Measurements from ENCODE around the gene TBXAS1. TPM values are rescaled to one million over a fixed set of nuclear protein-coding genes. Genes with fewer than 3 reads are reported as not detected.

The TBXAS1 gene
- total RNA-seq, 1 donor from 2014 or later: 65.4 TPM

DNA sequence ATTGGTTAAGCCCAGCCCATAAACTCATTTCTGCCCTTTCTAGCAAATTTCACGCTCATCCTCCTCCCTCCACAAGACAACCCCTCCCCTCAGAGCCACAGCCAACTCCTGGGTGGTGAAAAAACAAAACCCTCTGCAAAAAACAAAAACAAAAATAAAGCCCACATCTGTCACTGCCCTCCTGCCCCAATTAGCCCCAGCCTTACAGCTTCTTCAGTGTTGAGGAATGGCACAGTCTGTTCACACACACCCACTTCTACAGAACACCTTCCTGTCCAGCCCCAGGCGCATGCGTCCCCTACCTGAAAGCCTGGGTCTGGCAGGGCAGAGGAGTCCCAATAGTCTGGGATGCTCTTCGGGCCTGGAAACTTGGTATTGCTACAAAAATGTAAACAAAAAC lies 199.2 kb downstream of the TBXAS1 start:
- DNase-seq (no peak), ATAC-seq (no peak)
- peaks cover 76% of the 10 kb centered on the region for H3K36me3 ChIP-seq
- H3K27ac ChIP-seq: no peak overlapping the region
- no peaks in the 10 kb centered on the region for H3K4me1 ChIP-seq
- no peaks in the 10 kb centered on the region for H3K9me3 ChIP-seq
- no peaks in the 10 kb centered on the region for H3K27me3 ChIP-seq
- no peak overlapping the region for H3K4me3 ChIP-seq
- TF ChIP-seq, protein P1, sequence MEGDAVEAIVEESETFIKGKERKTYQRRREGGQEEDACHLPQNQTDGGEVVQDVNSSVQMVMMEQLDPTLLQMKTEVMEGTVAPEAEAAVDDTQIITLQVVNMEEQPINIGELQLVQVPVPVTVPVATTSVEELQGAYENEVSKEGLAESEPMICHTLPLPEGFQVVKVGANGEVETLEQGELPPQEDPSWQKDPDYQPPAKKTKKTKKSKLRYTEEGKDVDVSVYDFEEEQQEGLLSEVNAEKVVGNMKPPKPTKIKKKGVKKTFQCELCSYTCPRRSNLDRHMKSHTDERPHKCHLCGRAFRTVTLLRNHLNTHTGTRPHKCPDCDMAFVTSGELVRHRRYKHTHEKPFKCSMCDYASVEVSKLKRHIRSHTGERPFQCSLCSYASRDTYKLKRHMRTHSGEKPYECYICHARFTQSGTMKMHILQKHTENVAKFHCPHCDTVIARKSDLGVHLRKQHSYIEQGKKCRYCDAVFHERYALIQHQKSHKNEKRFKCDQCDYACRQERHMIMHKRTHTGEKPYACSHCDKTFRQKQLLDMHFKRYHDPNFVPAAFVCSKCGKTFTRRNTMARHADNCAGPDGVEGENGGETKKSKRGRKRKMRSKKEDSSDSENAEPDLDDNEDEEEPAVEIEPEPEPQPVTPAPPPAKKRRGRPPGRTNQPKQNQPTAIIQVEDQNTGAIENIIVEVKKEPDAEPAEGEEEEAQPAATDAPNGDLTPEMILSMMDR (IDR thresholded peaks at IDR 0.05): no peak
- intact Hi-C loops (cut with DNase I): no loop called here

DNA sequence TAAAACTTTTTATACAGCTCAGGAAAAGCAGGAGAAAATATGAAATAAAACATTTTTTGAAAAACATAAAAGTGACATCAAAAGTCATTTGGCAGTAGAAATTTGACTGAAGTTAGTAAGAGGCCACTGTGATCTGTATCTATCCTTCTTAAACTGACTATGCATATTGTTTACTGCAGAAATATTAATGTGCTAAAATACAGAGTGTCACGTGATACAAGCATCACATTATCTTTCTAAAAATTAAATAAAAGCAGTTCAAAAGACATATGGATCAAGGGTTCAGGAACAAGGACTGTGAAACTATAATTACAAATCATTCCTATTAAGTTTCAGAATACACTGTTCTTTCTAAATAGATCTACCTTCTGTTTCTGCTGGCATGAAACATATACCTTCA lies 200.0 kb downstream of the TBXAS1 start:
- no peak overlapping the region for H3K4me3 ChIP-seq
- no peaks in the 10 kb centered on the region for H3K9me3 ChIP-seq
- no peaks in the 10 kb centered on the region for H3K27me3 ChIP-seq
- no peak overlapping the region for H3K27ac ChIP-seq
- ATAC-seq: no peak
- DNase-seq: no peak
- no peaks in the 10 kb centered on the region for H3K4me1 ChIP-seq
- TF ChIP-seq, protein P1 (IDR thresholded peaks at IDR 0.05): no peak
- H3K36me3 ChIP-seq: peaks cover 76% of the 10 kb centered on the region
- intact Hi-C loops (cut with DNase I): no loop called here

DNA sequence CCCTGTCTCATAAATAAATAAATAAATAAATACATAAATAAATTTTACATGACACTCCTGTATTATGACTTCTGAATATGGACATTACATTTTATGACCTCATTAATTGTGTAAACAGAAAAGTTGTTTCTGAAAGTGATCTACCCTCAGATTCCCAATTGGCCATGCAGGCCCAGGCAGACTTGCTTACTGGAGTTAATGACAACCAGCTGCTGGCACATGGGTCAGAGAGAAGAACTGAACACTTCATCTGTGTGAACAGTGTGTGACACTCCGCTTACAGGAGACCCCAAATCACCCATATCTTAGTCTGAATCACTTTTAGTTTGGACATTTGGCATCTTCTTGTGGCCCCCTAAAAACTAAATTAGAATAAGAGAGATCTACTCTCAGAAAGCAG lies 202.3 kb downstream of the TBXAS1 start:
- Histone ChIP-seq H3K27ac (no peak overlapping the region), H3K9me3 (no peaks in the 10 kb centered on the region), H3K4me3 (no peak overlapping the region), H3K4me1 (no peaks in the 10 kb centered on the region), H3K27me3 (no peaks in the 10 kb centered on the region), H3K36me3 (peaks cover 76% of the 10 kb centered on the region)
- TF ChIP-seq, protein P1 (IDR thresholded peaks at IDR 0.05): no peak
- DNase-seq: no peak
- intact Hi-C loops (cut with DNase I): no loop called here
- no peak for ATAC-seq

DNA sequence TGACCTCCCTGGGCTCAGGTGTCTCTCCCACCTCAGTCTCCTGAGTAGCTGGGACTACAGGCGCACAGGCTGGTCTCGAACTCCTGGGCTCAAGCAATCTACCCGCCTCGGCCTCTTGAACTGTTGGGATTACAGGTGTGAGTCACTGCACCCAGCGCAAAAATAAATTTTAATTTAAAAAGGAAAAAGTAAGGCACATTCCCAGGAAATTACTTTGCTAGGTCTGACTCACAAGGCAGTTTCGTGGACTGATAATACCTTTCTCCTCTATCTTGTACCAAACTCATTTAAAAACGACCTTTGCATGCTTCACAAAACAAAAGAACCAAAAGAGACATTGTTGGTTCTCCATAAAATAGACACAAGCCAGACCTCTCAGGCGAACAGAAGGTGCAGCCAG lies 204.0 kb downstream of the TBXAS1 start:
- Histone ChIP-seq H3K9me3 (no peaks in the 10 kb centered on the region), H3K27me3 (no peaks in the 10 kb centered on the region), H3K4me1 (no peaks in the 10 kb centered on the region), H3K27ac (no peak overlapping the region), H3K36me3 (peaks cover 76% of the 10 kb centered on the region), H3K4me3 (no peak overlapping the region)
- DNase-seq (no peak), ATAC-seq (no peak)
- TF ChIP-seq, protein P1 (IDR thresholded peaks at IDR 0.05): no peak
- intact Hi-C loops (cut with DNase I): no loop called here

DNA sequence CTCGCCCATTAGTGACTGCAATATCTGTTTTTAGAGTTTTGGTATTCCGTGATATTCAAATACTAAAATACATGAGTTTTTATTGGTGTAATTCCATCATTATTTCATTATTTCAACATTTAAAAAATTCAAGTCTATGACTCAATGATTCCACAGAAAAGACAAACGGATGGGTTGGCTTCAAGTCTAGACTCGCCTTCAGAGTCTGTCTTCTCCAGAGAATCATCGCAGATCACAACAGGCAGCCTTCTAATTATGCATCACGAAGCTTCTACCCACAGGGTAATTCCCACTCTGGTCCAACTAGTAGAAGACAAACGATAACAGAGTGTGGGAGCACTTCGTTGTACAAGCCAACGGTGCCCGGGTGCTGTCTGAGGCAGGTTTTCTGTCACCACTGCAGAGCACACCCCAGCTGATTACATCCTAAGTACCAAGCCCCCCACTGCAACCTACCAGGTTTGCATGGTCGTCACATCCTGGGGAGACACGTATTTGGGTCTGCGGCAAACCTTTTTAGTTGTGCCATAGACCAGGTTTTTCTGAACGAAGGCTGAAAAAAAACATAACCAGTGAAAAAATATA lies 204.8 kb downstream of the TBXAS1 start:
- no peak for ATAC-seq
- no peak overlapping the region for H3K27ac ChIP-seq
- TF ChIP-seq, protein P1 (IDR thresholded peaks at IDR 0.05): no peak
- no peak overlapping the region for H3K4me3 ChIP-seq
- no peaks in the 10 kb centered on the region for H3K9me3 ChIP-seq
- H3K36me3 ChIP-seq: peaks cover 70% of the 10 kb centered on the region
- no peaks in the 10 kb centered on the region for H3K27me3 ChIP-seq
- no peaks in the 10 kb centered on the region for H3K4me1 ChIP-seq
- intact Hi-C loops (cut with DNase I): no loop called here
- no peak for DNase-seq

DNA sequence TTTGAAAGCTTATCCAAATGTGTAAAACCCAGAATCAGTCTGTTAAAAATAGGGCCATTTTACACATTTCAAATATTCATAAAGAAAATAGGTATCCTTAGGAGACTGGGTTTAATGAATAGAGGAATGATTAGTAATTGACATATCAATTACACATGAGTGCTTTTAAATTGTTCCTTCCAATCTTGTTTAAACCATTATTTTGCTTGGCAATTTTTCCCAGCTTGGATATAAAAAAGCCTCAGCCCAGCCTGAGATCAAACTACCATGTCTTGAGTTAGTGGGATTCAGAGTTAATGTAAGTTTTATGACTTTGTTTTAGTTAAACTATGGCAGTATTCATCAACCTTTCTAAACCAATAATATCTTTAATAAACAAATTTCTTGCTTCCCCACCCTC lies 205.4 kb downstream of the TBXAS1 start:
- Histone ChIP-seq H3K27ac (no peak overlapping the region), H3K4me1 (no peaks in the 10 kb centered on the region), H3K9me3 (no peaks in the 10 kb centered on the region), H3K27me3 (no peaks in the 10 kb centered on the region), H3K36me3 (peaks cover 72% of the 10 kb centered on the region), H3K4me3 (no peak overlapping the region)
- intact Hi-C loops (cut with DNase I): no loop called here
- no peak for DNase-seq
- no peak for ATAC-seq
- TF ChIP-seq, protein P1 (IDR thresholded peaks at IDR 0.05): no peak
